GM12801 (cell line): Measurements from ENCODE around the gene RIOX2.

Source experiments
- CTCF ChIP-seq: IDR thresholded peaks from one replicate; pipeline ENCODE4 v1.5.1; 2011; ENCODE audit warnings: control low read depth; ENCODE audit not compliant: insufficient read length; ENCODE audit errors: extremely low read depth

The RIOX2 gene

GRCh38 chr3:97994328-97994945, 22.2 kb upstream of the RIOX2 start:
- TF ChIP-seq CTCF, result no peak

- no peak for TF ChIP-seq CTCF
Observed at GRCh38 chr3:97993526-97993925, 21.3 kb upstream of the RIOX2 start.

- no peak for TF ChIP-seq CTCF
Observed at GRCh38 chr3:97992547-97993173, 20.4 kb upstream of the RIOX2 start.

DNA sequence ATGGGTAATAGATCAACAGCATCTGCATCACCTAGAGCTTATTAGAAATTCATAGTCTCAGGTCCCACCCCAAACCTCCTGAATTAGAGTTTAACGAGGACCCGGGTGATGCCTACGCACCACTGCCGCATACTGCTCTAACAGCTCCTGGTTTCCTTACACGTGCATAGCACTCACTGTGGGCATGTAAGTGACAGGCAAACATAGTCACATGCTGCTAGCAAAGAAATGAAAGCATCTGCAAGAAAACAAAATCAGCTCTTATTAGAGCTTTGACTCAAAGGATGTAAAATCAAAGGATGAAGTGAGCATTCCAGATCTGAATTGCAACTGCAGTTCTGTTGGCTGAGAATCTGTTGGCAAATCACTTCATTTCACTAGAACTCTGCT, 19.1 kb upstream of the RIOX2 start:
- no peak for TF ChIP-seq CTCF

DNA sequence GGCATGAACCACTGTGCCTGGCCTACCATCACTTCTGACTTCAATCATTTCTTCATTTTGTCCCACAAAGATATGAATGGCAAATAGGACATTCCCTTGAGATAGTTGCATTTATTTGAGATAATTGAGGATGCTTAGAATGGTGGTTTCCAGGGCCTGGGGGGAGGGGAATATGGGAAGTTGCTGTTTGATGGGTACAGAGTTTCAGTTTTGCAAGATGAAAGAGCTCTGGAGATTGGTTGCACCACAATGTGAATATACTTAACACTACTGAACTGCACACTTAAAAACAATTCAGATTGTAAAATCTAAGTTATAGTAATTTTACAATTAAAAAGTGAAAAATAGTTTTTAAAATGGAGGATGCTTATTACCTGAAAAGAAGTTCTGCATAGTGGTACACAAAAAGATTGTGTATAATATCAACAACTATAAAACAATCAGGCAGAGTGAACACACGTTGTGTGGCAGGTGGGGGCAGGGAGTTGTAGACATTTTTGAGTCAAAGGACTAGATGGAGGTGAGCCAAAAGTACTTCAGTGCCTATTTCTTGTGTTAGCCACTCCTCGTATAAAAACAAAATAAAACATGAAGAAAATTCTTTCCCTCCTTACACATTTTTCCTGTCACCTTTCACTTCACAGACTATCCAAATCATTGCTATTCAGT, 18.5 kb upstream of the RIOX2 start:
- TF ChIP-seq CTCF, result no peak

- no peak for TF ChIP-seq CTCF
Observed at GRCh38 chr3:97988784-97989568, 16.7 kb upstream of the RIOX2 start.

GRCh38 chr3:97987306-97987705, 15.1 kb upstream of the RIOX2 start:
- no peak for TF ChIP-seq CTCF
